ENCODE measurements around the gene FAM204A.

- TF ChIP-seq, protein P1, sequence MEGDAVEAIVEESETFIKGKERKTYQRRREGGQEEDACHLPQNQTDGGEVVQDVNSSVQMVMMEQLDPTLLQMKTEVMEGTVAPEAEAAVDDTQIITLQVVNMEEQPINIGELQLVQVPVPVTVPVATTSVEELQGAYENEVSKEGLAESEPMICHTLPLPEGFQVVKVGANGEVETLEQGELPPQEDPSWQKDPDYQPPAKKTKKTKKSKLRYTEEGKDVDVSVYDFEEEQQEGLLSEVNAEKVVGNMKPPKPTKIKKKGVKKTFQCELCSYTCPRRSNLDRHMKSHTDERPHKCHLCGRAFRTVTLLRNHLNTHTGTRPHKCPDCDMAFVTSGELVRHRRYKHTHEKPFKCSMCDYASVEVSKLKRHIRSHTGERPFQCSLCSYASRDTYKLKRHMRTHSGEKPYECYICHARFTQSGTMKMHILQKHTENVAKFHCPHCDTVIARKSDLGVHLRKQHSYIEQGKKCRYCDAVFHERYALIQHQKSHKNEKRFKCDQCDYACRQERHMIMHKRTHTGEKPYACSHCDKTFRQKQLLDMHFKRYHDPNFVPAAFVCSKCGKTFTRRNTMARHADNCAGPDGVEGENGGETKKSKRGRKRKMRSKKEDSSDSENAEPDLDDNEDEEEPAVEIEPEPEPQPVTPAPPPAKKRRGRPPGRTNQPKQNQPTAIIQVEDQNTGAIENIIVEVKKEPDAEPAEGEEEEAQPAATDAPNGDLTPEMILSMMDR (IDR thresholded peaks at IDR 0.05; ENCODE audit: insufficient read depth, low read length, poor library complexity, severe bottlenecking) = no peak
- no peak for TF ChIP-seq EZH2phosphoT487 (conservative IDR thresholded peaks at IDR 0.05; ENCODE audit: low read length)
Observed at GRCh38 chr10:118341791-118342637, at the start of gene FAM204A.
